ENCODE data around the gene TAF1B. TPM values are rescaled to one million over a fixed set of nuclear protein-coding genes. Genes with fewer than 3 reads are reported as not detected.

TAF1B gene
- total and polyA plus RNA-seq, 7 donors = 2.7 to 7.6 (median 5.7) TPM

GRCh38 chr2:9824956-9825720 lies 18.1 kb upstream of the TAF1B start:
- DNase-seq (no peak), ATAC-seq (no peak)
- Histone ChIP-seq H3K4me1 (no peaks in the 10 kb centered on the region), H3K9me3 (no peaks in the 10 kb centered on the region), H3K27me3 (ENCODE audit: insufficient read depth in 3 of 3, low read length in 2 of 3) (no peaks in the 10 kb centered on the region), H3K4me3 (no peak overlapping the region), H3K36me3 (ENCODE audit: insufficient read depth in 1 of 2, low read depth in 1 of 2) (no peaks in the 10 kb centered on the region), H3K27ac (no peak overlapping the region)
- intact Hi-C loops (cut with DNase I) = no loop called here
- WGBS, 3 donors = 81 to 93% (median 84%) methylated on average over 5 of the region's 5 CpGs
- TF ChIP-seq CTCF (IDR thresholded peaks at IDR 0.05) = no peak

GRCh38 chr2:9826208-9826607 lies 17.1 kb upstream of the TAF1B start:
- WGBS, 3 donors = 67 to 88% (median 69%) methylated on average over 4 of the region's 4 CpGs
- Histone ChIP-seq H3K27me3 (ENCODE audit: insufficient read depth in 3 of 3, low read length in 2 of 3) (no peaks in the 10 kb centered on the region), H3K4me1 (no peaks in the 10 kb centered on the region), H3K36me3 (ENCODE audit: insufficient read depth in 1 of 2, low read depth in 1 of 2) (no peaks in the 10 kb centered on the region), H3K4me3 (no peak overlapping the region), H3K9me3 (no peaks in the 10 kb centered on the region), H3K27ac (no peak overlapping the region)
- intact Hi-C loops (cut with DNase I) = no loop called here
- no peak for TF ChIP-seq CTCF (IDR thresholded peaks at IDR 0.05)
- DNase-seq (no peak), ATAC-seq (no peak)

- ATAC-seq (no peak), DNase-seq (no peak)
- no peak overlapping the region for H3K27ac ChIP-seq
- H3K27me3 ChIP-seq (ENCODE audit: insufficient read depth in 3 of 3, low read length in 2 of 3) = no peaks in the 10 kb centered on the region
- no peak overlapping the region for H3K4me3 ChIP-seq
- intact Hi-C loops (cut with DNase I) = no loop called here
- H3K36me3 ChIP-seq (ENCODE audit: insufficient read depth in 1 of 2, low read depth in 1 of 2) = no peaks in the 10 kb centered on the region
- H3K4me1 ChIP-seq = no peaks in the 10 kb centered on the region
- no peak for TF ChIP-seq CTCF (IDR thresholded peaks at IDR 0.05)
- WGBS, 3 donors = 73 to 88% (median 86%) methylated on average over 5 of the region's 5 CpGs
- no peaks in the 10 kb centered on the region for H3K9me3 ChIP-seq
Measured at GRCh38 chr2:9830685-9831410, 12.4 kb upstream of the TAF1B start.

- Histone ChIP-seq H3K9me3 (no peaks in the 10 kb centered on the region), H3K27ac (no peak overlapping the region), H3K4me3 (no peak overlapping the region), H3K36me3 (ENCODE audit: insufficient read depth in 1 of 2, low read depth in 1 of 2) (no peaks in the 10 kb centered on the region), H3K4me1 (peaks cover 4% of the 10 kb centered on the region), H3K27me3 (ENCODE audit: insufficient read depth in 3 of 3, low read length in 2 of 3) (no peaks in the 10 kb centered on the region)
- DNase-seq = no peak
- 64 to 71% (median 65%) methylated on average over 6 of the region's 6 CpGs for WGBS, 3 donors
- no peak for TF ChIP-seq CTCF (IDR thresholded peaks at IDR 0.05)
- no peak for ATAC-seq
- intact Hi-C loops (cut with DNase I) = no loop called here
Measured at GRCh38 chr2:9831670-9832069, 11.6 kb upstream of the TAF1B start.
